ENCODE results near the gene GAL.

- TF ChIP-seq CTCF (IDR thresholded peaks at IDR 0.05; ENCODE audit: low read depth, low read length, poor library complexity, severe bottlenecking) = no peak
- TF ChIP-seq EZH2phosphoT487 (IDR thresholded peaks at IDR 0.05; ENCODE audit: borderline replicate concordance, low read length) = no peak
Measured at GRCh38 chr11:68735125-68735524, 50.8 kb downstream of the GAL start.
